Stimulated activated CD4-positive, alpha-beta T cell treated with anti-CD3 and anti-CD28 coated beads, Interleukin-2, amount 100 ng/mL, for 48 hours (primary cell): Measurements from ENCODE around the gene G2E3.
"Not testable (repeated sequence)": the region's sequence is repeated elsewhere in the genome, so short reads cannot be mapped to it uniquely, and the experiment has no call there.

Experiments used
- DNase-seq, 2 donors: peaks; one replicate each; pipeline ENCODE4 v3.0.0-alpha.2; 2020

G2E3 gene

GRCh38 chr14:30558675-30559555, at the start of gene G2E3:
TSS of gene G2E3 (plus strand) at chr14:30559158. CDS start at chr14:30581080, 21,922 bp downstream.
- peak; percentile 85 to 86 for DNase-seq

DNA sequence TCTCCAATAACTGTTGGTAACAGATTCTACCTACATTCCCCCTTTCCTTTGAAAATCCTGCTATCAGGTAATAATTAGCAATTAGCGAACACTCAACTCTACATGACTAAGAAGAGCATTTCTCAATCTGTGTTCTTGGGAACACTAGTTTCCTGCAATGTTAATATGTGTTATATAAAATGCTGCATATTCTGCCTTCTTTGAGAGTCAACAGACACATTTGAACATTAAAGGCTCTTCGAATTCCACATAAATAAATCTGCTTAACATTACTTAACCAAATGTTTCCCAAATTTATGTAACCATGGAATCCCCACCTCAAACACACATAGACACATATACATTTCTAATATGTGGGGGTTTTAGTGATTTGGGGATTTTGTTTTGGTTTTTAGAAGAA, 41.2 kb upstream of the G2E3 start:
- DNase-seq: no peak

DNA sequence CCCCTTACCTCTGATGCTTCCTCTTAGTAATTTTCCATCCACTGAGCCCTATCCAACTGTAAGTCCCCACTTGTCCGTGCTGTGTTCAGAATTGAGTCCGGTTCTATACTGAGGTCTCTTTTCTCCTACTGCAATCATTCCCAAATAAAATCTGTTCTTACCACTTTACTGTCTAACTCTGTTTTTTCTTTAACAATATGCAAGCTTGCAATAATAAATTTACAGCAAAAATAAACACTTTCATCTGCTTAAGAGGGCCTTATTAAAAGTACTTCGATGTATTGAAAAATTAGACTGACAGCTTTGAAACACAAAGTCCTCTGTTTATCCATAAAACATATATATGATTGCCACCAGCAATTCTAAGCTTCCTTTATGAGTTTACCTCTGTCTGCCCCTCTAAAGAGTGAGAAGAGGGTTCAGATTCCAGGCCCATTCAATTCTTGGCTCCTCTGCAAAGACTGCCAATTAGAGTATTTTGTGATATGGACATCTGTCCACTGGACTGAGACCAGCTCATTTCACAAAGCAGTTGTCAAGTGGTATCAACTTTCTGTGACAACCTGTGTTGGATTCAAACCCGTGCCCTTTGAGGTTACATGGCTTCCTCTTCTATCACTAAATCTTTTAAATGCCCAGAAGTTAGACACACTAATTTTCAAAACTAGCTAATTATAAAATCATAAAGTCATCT, 39.9 kb upstream of the G2E3 start:
- DNase-seq: no peak

DNA sequence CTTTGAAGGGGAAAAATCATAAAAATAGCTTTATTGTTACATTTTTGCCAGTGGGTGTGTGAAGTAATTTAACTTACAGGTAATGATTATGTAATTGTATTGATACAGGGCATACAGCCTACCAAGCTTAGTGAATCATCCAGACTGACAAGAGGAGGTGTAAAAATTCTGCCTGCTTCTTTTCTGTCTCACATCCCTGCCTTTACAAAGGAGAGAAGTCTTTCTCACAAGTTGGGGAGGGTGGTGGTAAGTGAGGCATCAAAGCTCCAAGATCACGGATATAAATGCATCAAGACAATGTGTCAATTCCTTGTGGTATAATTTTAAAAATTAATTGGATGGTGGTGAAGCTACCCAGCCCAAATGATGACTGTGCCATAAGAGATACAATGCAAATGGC, 39.0 kb upstream of the G2E3 start:
- DNase-seq: no peak

DNA sequence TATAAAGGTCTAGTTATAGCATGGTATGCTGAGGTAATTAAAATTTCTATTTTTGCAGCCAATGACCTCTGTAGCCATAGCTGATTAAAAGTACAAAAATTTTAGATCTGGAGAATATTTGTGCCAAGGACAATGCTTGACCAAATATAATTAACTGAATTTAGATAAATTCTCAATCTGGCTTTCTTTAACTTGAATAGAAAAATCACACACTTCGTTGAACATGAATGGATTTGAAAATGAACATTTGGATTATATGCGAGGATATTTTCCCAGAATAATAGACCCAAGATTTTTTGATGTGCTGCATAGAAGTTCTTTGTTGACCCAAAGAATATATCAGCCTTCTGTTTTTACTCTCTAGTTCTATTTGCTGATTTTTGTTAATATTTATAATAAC, 38.4 kb upstream of the G2E3 start:
- no peak for DNase-seq

DNA sequence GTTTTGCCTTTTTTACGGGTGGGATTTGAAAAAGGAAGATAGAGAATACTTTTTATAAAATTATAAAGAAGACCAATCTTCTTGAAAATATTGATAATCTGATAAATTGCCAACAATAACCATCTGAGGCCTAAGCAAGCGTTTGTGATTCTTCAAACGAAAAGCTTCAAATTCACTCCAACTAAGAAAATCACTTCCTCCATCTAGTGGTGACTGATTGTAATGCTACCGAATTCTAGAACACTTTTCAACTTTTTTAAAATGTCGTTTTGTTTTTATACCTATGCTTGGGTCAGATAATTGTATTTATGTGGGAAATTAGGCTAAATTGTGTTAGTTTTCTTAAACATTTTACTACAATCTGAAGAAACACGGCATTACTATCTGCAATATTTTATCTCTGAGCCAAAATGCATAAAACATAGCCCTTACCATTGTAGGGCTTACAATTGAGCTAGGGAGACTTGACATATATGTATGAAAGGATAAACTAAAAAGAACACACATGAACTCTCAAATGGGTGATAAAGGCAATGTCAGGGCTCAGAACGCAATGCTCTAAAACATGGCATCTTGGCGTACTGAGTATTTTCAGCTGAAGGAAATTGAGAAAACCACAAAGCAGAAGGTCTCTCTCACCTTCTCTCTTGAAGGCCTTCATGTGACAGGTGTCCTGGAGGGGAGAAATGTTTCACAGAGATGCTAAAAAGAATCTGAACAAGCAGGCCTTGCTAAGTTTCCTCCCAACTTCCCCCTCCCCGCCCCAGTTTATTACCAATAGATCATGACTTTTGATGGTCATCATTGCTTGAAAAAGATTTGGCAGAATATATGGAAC, 36.8 kb upstream of the G2E3 start:
- no peak for DNase-seq

- no peak for DNase-seq
Observed at GRCh38 chr14:30525833-30526232, 33.1 kb upstream of the G2E3 start.

- no peak for DNase-seq
Observed at GRCh38 chr14:30527196-30527595, 31.8 kb upstream of the G2E3 start.

DNA sequence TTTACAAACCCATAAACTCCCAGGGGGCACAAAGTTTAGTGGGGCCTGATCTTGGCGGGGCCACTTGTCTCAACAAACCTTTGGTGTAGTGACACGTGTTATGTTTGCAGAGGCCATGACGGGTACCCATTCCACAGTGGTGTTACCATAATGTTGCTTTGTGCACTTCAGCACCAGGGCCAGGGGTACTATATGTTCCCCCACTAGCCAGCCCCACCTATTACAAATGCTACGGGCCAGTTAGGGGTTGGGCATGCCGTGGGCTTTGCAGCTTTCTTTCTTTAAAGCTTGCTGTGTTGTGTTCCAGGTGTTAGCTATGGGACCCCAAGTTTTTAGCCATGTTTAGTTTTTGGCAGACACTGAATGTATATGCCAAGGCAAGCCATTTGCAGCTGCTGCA, 30.8 kb upstream of the G2E3 start:
- DNase-seq: no peak

GRCh38 chr14:30528778-30529642, 29.9 kb upstream of the G2E3 start:
- DNase-seq: no peak

GRCh38 chr14:30532264-30532663, 26.7 kb upstream of the G2E3 start:
- DNase-seq: no peak

- DNase-seq: no peak
Observed at GRCh38 chr14:30533126-30533525, 25.8 kb upstream of the G2E3 start.

DNA sequence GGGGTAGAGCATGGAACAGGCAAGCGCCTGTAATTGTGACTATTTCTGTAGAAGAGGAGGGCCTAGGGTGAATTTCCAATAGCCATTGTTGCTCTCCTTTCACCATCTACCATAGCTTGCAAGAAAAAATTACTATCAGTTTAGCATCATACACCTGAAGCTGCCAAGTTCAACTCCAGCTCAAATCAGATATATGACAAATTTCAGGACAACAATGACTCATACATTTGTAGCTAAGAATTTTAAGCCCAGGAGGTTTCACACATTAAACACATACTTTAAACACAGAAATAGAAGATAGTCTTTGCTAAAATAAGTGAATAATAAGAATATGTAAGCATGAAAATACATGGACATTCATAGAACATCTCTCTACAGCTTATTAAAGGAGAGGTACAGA, 17.6 kb upstream of the G2E3 start:
- DNase-seq: no peak

DNA sequence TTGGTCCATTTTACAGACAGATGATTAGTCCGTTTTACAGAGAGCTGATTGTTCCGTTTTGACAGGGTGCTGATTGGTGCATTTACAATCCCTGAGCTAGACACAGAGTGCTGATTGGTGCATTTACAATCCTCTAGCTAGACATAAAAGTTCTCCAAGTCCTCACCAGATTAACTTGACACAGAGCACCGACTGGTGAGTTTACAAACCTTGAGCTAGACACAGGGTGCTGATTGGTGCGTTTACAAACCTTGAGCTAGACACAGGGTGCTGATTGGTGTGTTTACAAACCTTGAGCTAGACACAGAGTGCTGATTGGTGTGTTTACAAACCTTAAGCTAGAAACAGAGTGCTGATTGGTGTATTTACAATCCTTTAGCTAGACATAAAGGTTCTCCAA, 12.2 kb upstream of the G2E3 start:
- DNase-seq: not testable (repeated sequence)

GRCh38 chr14:30547388-30548048, 11.4 kb upstream of the G2E3 start:
- DNase-seq: no peak

GRCh38 chr14:30550335-30550734, 8.6 kb upstream of the G2E3 start:
- no peak for DNase-seq

- no peak for DNase-seq
Observed at GRCh38 chr14:30551460-30551859, 7.5 kb upstream of the G2E3 start.

GRCh38 chr14:30553311-30553989, 5.5 kb upstream of the G2E3 start:
- no peak for DNase-seq

GRCh38 chr14:30558362-30558674, 640 bp upstream of the G2E3 start:
- no peak for DNase-seq

- no peak for DNase-seq
Observed at GRCh38 chr14:30559638-30560091, 707 bp downstream of the G2E3 start.

DNA sequence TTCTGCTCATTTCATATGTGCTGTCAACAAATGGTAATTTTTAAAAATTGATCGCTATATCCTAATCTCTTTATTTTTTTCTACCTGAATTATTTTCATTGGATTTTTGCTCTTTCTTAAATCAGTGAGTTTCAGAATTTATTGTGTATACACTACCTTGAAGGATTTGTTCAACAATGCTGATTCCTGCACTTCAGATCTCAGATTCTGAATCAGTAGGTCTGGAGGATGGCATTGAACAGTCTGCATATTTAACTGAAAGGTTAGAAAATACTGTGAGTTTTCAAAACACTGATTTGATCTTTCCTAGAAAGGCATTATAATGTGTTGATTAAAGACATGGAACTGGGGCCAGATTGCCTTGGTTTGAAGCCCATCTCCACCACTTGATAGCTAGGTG, 1.6 kb downstream of the G2E3 start:
- DNase-seq: no peak
